Upper lobe of left lung (tissue), 4 donors: ENCODE data around the gene ATP11C.

Experiments used
- EP300 ChIP-seq, 4 donors: sonication (generic); formaldehyde crosslinking; IDR thresholded peaks; one replicate each; pipeline ENCODE4 v1.5.1; 2017; ENCODE audit warnings: antibody characterized with exemption in 4 of 4, control low read depth in 2 of 4
- POLR2AphosphoS5 ChIP-seq, 2 donors: sonication (generic); formaldehyde crosslinking; IDR thresholded peaks; one replicate each; pipeline ENCODE4 v1.5.1; 2017; ENCODE audit warnings: antibody characterized with exemption in 2 of 2
- TF ChIP-seq, protein P1 (sequence below), 6 experiments: fragments of 450-650 bp in 4 of 6; fragments of 200-600 bp in 2 of 6; sonication (generic) in 2 of 6; IDR thresholded peaks; one replicate each; pipeline ENCODE4 v1.5.1; 2016 to 2019; ENCODE audit warnings: antibody characterized with exemption in 6 of 6

- TF ChIP-seq POLR2AphosphoS5 (IDR thresholded peaks at IDR 0.05) (no peak), EP300 (IDR thresholded peaks at IDR 0.05) (no peak)
- TF ChIP-seq, protein P1, sequence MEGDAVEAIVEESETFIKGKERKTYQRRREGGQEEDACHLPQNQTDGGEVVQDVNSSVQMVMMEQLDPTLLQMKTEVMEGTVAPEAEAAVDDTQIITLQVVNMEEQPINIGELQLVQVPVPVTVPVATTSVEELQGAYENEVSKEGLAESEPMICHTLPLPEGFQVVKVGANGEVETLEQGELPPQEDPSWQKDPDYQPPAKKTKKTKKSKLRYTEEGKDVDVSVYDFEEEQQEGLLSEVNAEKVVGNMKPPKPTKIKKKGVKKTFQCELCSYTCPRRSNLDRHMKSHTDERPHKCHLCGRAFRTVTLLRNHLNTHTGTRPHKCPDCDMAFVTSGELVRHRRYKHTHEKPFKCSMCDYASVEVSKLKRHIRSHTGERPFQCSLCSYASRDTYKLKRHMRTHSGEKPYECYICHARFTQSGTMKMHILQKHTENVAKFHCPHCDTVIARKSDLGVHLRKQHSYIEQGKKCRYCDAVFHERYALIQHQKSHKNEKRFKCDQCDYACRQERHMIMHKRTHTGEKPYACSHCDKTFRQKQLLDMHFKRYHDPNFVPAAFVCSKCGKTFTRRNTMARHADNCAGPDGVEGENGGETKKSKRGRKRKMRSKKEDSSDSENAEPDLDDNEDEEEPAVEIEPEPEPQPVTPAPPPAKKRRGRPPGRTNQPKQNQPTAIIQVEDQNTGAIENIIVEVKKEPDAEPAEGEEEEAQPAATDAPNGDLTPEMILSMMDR (IDR thresholded peaks at IDR 0.05) = no peak
Observed at GRCh38 chrX:139828033-139828432, 104.8 kb downstream of the ATP11C start.
